Loucy (cell line): ENCODE data around the gene PIGT.

ENCODE experiments used
- EZH2phosphoT487 ChIP-seq: fragments of 200-600 bp; IDR thresholded peaks from 2 replicates; pipeline ENCODE4 v1.6.1; 2018; ENCODE audit warnings: antibody characterized with exemption, mild to moderate bottlenecking, moderate library complexity, borderline replicate concordance
- TF ChIP-seq, protein P1 (sequence below): fragments of 200-600 bp; sonication (generic); conservative IDR thresholded peaks from 2 replicates; pipeline ENCODE4 v1.5.1; 2014; ENCODE audit warnings: mild to moderate bottlenecking, antibody characterized with exemption, low read length

DNA sequence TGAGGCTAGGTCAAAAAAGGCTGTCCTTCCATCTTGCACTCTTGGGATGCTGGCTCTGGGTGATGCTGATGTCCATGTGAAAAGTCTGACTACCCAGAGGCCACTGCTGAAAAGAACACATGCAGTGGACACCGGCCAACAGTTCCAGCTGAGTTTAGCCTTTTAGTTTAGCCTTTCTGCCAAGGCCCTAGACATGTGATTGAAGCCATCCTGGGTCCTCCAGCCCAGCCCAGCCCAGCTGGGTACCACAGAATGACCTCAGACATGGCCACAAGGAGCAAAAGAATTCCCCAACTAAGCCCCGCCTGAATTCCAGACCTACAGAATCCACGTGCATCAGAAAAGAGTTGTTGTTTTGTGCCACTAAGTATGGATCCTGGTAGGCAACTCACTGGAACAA is 17.4 kb downstream of the PIGT start:
- TF ChIP-seq, protein P1, sequence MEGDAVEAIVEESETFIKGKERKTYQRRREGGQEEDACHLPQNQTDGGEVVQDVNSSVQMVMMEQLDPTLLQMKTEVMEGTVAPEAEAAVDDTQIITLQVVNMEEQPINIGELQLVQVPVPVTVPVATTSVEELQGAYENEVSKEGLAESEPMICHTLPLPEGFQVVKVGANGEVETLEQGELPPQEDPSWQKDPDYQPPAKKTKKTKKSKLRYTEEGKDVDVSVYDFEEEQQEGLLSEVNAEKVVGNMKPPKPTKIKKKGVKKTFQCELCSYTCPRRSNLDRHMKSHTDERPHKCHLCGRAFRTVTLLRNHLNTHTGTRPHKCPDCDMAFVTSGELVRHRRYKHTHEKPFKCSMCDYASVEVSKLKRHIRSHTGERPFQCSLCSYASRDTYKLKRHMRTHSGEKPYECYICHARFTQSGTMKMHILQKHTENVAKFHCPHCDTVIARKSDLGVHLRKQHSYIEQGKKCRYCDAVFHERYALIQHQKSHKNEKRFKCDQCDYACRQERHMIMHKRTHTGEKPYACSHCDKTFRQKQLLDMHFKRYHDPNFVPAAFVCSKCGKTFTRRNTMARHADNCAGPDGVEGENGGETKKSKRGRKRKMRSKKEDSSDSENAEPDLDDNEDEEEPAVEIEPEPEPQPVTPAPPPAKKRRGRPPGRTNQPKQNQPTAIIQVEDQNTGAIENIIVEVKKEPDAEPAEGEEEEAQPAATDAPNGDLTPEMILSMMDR: no peak
- no peak for TF ChIP-seq EZH2phosphoT487
